WTC11 (cell line): ENCODE results near the gene DDOST. TPM values are rescaled to one million over a fixed set of nuclear protein-coding genes. Genes with fewer than 3 reads are reported as not detected.

Source experiments
- ATAC-seq: fragments of 200-7000 bp; cut with Tn5 transposase; 2 replicates; pipeline ENCODE4 v1.10.0; 2021; ENCODE audit warnings: mild to moderate bottlenecking, moderate library complexity
- CTCF ChIA-PET: fragments of 300-600 bp; sonication (Branson Sonifier 250); formaldehyde crosslinking; loops from one replicate; lab custom pipeline; 2021; ENCODE audit warnings: antibody characterized with exemption; lab: Charles Lee
- POLR2A ChIA-PET: fragments of 350-600 bp; sonication (Branson Sonifier 250); formaldehyde crosslinking; loops from one replicate; lab custom pipeline; 2021; ENCODE audit warnings: antibody characterized with exemption; lab: Charles Lee
- DNase-seq: peaks from one replicate; pipeline ENCODE4 v3.0.0; 2021; ENCODE audit warnings: low spot score
- H3K27ac Mint-ChIP-seq: 2 replicates; pipeline ENCODE4 v1.8.0; 2021; ENCODE audit warnings: mixed read lengths
- H3K27me3 Mint-ChIP-seq: 2 replicates; pipeline ENCODE4 v1.8.0; 2021; ENCODE audit warnings: low read depth, mild to moderate bottlenecking, moderate library complexity, mixed read lengths
- H3K36me3 Mint-ChIP-seq: 2 replicates; pipeline ENCODE4 v1.8.0; 2021; ENCODE audit warnings: mixed read lengths
- H3K4me1 Mint-ChIP-seq: 2 replicates; pipeline ENCODE4 v1.8.0; 2022; ENCODE audit warnings: mixed read lengths
- H3K4me3 Mint-ChIP-seq: 2 replicates; pipeline ENCODE4 v1.8.0; 2021; ENCODE audit warnings: mild to moderate bottlenecking, moderate library complexity, mixed read lengths
- H3K9me3 Mint-ChIP-seq: 2 replicates; pipeline ENCODE4 v1.8.0; 2021; ENCODE audit warnings: mixed read lengths
- AR ChIP-seq: fragments of 250-450 bp; sonication (Bioruptor Pico); IDR thresholded peaks from 2 replicates; pipeline ENCODE4 v1.9.0; 2021; ENCODE audit warnings: mild to moderate bottlenecking
- ARID4B ChIP-seq: sonication (generic); formaldehyde crosslinking; IDR thresholded peaks from 2 replicates; pipeline ENCODE4 v1.8.0; 2023; ENCODE audit warnings: missing genetic modification reagents, mild to moderate bottlenecking, borderline replicate concordance
- ATF6 ChIP-seq: sonication (generic); formaldehyde crosslinking; IDR thresholded peaks from 2 replicates; pipeline ENCODE4 v1.8.1; 2023; ENCODE audit warnings: mild to moderate bottlenecking, missing genetic modification reagents
- ETV6 ChIP-seq: sonication (generic); formaldehyde crosslinking; IDR thresholded peaks from 2 replicates; pipeline ENCODE4 v1.8.1; 2022; ENCODE audit warnings: mild to moderate bottlenecking, missing genetic modification reagents
- GABPB1 ChIP-seq: sonication (generic); formaldehyde crosslinking; IDR thresholded peaks from 2 replicates; pipeline ENCODE4 v1.8.1; 2023; ENCODE audit warnings: mild to moderate bottlenecking, missing genetic modification reagents
- IRF1 ChIP-seq: sonication (generic); formaldehyde crosslinking; IDR thresholded peaks from 2 replicates; pipeline ENCODE4 v1.8.0; 2023; ENCODE audit warnings: missing genetic modification reagents
- IRF2 ChIP-seq: sonication (generic); formaldehyde crosslinking; IDR thresholded peaks from 2 replicates; pipeline ENCODE4 v1.8.0; 2022; ENCODE audit warnings: low read depth, missing genetic modification reagents, borderline replicate concordance
- MYBL2 ChIP-seq: sonication (generic); formaldehyde crosslinking; IDR thresholded peaks from 2 replicates; pipeline ENCODE4 v1.8.1; 2023; ENCODE audit warnings: mild to moderate bottlenecking, moderate library complexity, missing genetic modification reagents
- NFATC4 ChIP-seq: fragments of 250-450 bp; sonication (Bioruptor Pico); IDR thresholded peaks from 2 replicates; pipeline ENCODE4 v1.9.0; 2021; ENCODE audit warnings: mild to moderate bottlenecking
- NFE2L1 ChIP-seq: sonication (generic); formaldehyde crosslinking; IDR thresholded peaks from 2 replicates; pipeline ENCODE4 v1.8.1; 2023; ENCODE audit warnings: missing genetic modification reagents
- NR3C1 ChIP-seq: sonication (generic); formaldehyde crosslinking; conservative IDR thresholded peaks from 2 replicates; pipeline ENCODE4 v1.8.1; 2023; ENCODE audit warnings: low read depth, mild to moderate bottlenecking, missing genetic modification reagents
- OVOL2 ChIP-seq: fragments of 250-450 bp; sonication (Bioruptor Pico); IDR thresholded peaks from 2 replicates; pipeline ENCODE4 v1.9.0; 2021; ENCODE audit warnings: mild to moderate bottlenecking, borderline replicate concordance
- TP53 ChIP-seq: sonication (generic); formaldehyde crosslinking; IDR thresholded peaks from 2 replicates; pipeline ENCODE4 v1.8.1; 2023; ENCODE audit warnings: mild to moderate bottlenecking, missing genetic modification reagents
- ZNF263 ChIP-seq: sonication (generic); formaldehyde crosslinking; IDR thresholded peaks from 2 replicates; pipeline ENCODE4 v1.8.1; 2022; ENCODE audit warnings: low read depth, mild to moderate bottlenecking, moderate library complexity, missing genetic modification reagents
- ZNF423 ChIP-seq: fragments of 250-450 bp; sonication (Bioruptor Pico); IDR thresholded peaks from 2 replicates; pipeline ENCODE4 v2.1.2; 2022; ENCODE audit warnings: mild to moderate bottlenecking, moderate library complexity
- total RNA-seq: library from RNA; stranded (reverse); gene quantifications from 3 replicates; pipeline ENCODE4 v1.2.3, GENCODE V29; 2021
- TF ChIP-seq, protein P1 (sequence below): sonication (generic); formaldehyde crosslinking; IDR thresholded peaks from 2 replicates; pipeline ENCODE4 v1.8.0; 2022; ENCODE audit warnings: mild to moderate bottlenecking, missing genetic modification reagents
- TF ChIP-seq, protein P2 (sequence below): sonication (generic); formaldehyde crosslinking; IDR thresholded peaks from 2 replicates; pipeline ENCODE4 v1.8.1; 2022; ENCODE audit warnings: mild to moderate bottlenecking, moderate library complexity, missing genetic modification reagents
- TF ChIP-seq, protein P3 (sequence below): fragments of 250-450 bp; sonication (Bioruptor Pico); conservative IDR thresholded peaks from 2 replicates; pipeline ENCODE4 v1.9.0; 2021; ENCODE audit warnings: mild to moderate bottlenecking

Gene DDOST
- total RNA-seq, 1 experiment from 2014 or later = 300 TPM

DNA sequence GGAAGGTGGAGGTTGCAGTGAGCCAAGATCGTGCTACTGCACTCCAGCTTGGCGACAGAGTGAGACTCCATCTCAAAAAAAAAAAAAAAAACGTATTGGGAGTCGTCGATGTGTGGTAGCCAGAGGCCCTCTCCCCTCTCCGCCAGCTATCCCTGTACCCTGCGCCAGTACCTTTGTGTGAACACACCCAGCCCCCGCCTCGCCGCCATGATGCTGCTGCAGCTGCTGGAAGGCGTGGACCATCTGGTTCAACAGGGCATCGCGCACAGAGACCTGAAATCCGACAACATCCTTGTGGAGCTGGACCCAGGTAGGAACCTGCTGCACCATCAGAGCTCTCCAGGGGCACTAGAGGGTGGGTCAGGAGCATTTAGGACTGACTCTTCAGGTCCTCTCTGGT, 15.8 kb downstream of the DDOST start (continued):
- TF ChIP-seq, protein P1, sequence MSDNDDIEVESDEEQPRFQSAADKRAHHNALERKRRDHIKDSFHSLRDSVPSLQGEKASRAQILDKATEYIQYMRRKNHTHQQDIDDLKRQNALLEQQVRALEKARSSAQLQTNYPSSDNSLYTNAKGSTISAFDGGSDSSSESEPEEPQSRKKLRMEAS (CRISPR knock-in tag) = no peak
- TF ChIP-seq IRF1 (CRISPR knock-in tag) (no peak), AR (CRISPR knock-in tag) (no peak)
- TF ChIP-seq, protein P2, sequence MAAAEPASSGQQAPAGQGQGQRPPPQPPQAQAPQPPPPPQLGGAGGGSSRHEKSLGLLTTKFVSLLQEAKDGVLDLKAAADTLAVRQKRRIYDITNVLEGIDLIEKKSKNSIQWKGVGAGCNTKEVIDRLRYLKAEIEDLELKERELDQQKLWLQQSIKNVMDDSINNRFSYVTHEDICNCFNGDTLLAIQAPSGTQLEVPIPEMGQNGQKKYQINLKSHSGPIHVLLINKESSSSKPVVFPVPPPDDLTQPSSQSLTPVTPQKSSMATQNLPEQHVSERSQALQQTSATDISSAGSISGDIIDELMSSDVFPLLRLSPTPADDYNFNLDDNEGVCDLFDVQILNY = no peak
- TF ChIP-seq, all 79 proteins: peak for 0

DNA sequence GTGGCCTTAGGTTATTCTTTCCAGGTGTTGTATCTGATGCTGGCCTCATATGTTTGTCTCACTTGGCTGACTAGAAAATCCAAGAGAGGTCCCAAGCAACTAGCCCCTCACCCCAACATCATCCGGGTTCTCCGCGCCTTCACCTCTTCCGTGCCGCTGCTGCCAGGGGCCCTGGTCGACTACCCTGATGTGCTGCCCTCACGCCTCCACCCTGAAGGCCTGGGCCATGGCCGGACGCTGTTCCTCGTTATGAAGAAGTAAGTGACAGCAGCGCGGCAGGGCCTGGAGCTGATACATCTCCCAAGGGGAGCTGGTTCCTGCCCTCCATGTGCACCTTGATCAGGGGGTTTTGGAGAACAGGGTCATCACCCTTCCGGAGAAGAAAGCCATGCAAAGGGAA, 16.8 kb downstream of the DDOST start:
- TF ChIP-seq, protein P2 = no peak
- no peak for TF ChIP-seq ATF6
- no peak for TF ChIP-seq NFE2L1 (CRISPR knock-in tag)
- TF ChIP-seq ZNF423 (CRISPR knock-in tag) = no peak
- TF ChIP-seq NFATC4 = no peak
- no peak for TF ChIP-seq OVOL2 (CRISPR knock-in tag)
- TF ChIP-seq GABPB1 = no peak
- TF ChIP-seq MYBL2 (CRISPR knock-in tag) = no peak
- TF ChIP-seq TP53 (CRISPR knock-in tag) = no peak
- TF ChIP-seq, protein P1 (CRISPR knock-in tag) = no peak
- no peak for TF ChIP-seq ZNF263 (CRISPR knock-in tag)
- ChIA-PET CTCF (interaction anchor here (1.7 kb wide), 1 partner anchor 69 kb away, joined by 8 read pairs; no protein-coding TSS in a partner anchor), POLR2A (no interaction called here)
- peaks cover 10% of the 10 kb centered on the region; the same call in 1 of the 2 replicates for H3K36me3 Mint-ChIP-seq
- ATAC-seq (no peak), DNase-seq (no peak)
- no peaks in the 10 kb centered on the region; the same call in 1 of the 2 replicates for H3K27me3 Mint-ChIP-seq
- peaks cover 14% of the 10 kb centered on the region for H3K4me1 Mint-ChIP-seq
- no peak overlapping the region for H3K4me3 Mint-ChIP-seq
- no peaks in the 10 kb centered on the region for H3K9me3 Mint-ChIP-seq
- no peak overlapping the region for H3K27ac Mint-ChIP-seq

DNA sequence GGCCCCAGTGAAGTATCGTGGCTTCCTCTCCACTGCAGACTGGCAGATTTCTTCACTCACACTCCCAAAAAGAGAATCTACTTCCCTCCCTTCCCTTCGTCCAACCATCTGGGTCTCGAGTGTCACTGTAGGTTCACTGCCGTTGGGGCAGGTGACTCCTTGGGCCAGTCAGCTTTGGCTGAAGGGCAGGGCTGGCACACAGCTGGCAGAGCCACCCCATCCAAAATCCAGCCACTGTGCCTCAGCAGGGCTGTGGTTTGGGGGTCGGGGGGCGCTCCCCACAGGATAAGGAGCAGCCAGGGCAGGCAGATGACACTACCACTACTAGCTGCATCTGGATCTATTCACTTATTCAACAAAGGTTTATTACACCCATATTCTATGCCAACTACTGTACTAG, 18.1 kb downstream of the DDOST start:
- Mint-ChIP-seq H3K4me1 (peaks cover 14% of the 10 kb centered on the region), H3K27ac (0 out of 2 replicates have a peak overlapping the region, but pooled peaks have one; percentile 7), H3K9me3 (no peaks in the 10 kb centered on the region), H3K4me3 (no peak overlapping the region), H3K36me3 (peaks cover 6% of the 10 kb centered on the region; the same call in 1 of the 2 replicates), H3K27me3 (no peaks in the 10 kb centered on the region; the same call in 1 of the 2 replicates)
- no peak for ATAC-seq
- CTCF ChIA-PET = interaction anchor here (1.1 to 3.5 kb wide), 2 partner anchors 54 to 69 kb away, joined by 4 to 37 read pairs; no protein-coding TSS in a partner anchor
- POLR2A ChIA-PET = no interaction called here
- no peak for DNase-seq
- TF ChIP-seq, protein P3, sequence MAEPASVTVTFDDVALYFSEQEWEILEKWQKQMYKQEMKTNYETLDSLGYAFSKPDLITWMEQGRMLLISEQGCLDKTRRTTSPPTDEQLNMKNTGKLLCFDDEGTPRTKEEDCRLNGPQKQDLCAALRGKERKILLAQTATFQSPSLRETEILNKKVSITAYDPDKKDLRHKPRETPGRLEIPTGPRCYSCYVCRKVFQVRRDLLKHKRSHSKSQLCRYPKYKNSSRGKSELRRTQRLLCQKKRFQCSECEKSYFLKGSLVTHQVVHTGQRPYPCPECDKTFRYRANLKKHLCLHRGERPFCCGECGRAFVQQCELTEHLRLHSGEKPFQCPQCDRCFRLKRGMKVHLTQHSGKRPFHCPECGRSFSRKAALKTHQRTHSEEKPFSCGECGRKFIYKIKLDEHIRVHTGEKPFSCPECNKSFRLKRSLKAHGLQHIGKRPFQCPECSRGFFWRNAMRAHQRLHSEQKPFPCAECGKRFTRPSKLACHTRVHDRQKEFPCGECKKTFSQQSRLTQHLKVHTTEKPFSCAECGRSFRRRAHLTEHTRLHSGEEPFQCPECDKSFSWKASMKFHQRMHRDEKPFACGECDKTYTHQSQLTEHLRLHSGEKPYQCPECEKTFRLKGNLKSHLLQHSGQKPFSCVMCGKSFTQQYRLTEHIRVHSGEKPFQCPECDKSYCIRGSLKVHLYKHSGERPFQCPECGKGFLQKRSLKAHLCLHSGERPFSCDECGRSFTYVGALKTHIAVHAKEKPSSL (CRISPR knock-in tag) = no peak
- TF ChIP-seq NR3C1 (CRISPR knock-in tag) (no peak), ETV6 (no peak), IRF2 (CRISPR knock-in tag) (no peak), ARID4B (CRISPR knock-in tag) (no peak)
